HG03432 (cell line): ENCODE measurements around the gene KCNH4.
"Not testable (repeated sequence)": the region's sequence is repeated elsewhere in the genome, so short reads cannot be mapped to it uniquely, and the experiment has no call there.

Source experiments
- ATAC-seq: cut with Tn5 transposase; IDR thresholded peaks from one replicate; pipeline ENCODE4 v1.9.1; 2021; ENCODE audit warnings: mild to moderate bottlenecking, moderate library complexity; ENCODE audit not compliant: unreplicated experiment

KCNH4 gene

GRCh38 chr17:42180922-42181850, at the start of gene KCNH4:
TSS of gene KCNH4 (minus strand) at chr17:42181142. CDS start at chr17:42180945, 197 bp downstream.
- ATAC-seq: peak; percentile 46

GRCh38 chr17:42230225-42230624, 49.3 kb upstream of the KCNH4 start:
- ATAC-seq: no peak

- no peak for ATAC-seq
These were observed 47.1 kb upstream of the KCNH4 start for GRCh38 chr17:42227849-42228700.

GRCh38 chr17:42225646-42226045, 44.7 kb upstream of the KCNH4 start:
- ATAC-seq: no peak

GRCh38 chr17:42224651-42225050, 43.7 kb upstream of the KCNH4 start:
- no peak for ATAC-seq

GRCh38 chr17:42221886-42222745, 41.2 kb upstream of the KCNH4 start:
- ATAC-seq: no peak

- not testable (repeated sequence) for ATAC-seq
These were observed 38.3 kb upstream of the KCNH4 start for GRCh38 chr17:42219280-42219679.

- ATAC-seq: no peak
These were observed 33.2 kb upstream of the KCNH4 start for GRCh38 chr17:42214156-42214555.

- no peak for ATAC-seq
These were observed 31.4 kb upstream of the KCNH4 start for GRCh38 chr17:42212382-42212781.

GRCh38 chr17:42211921-42212341, 31.0 kb upstream of the KCNH4 start:
- ATAC-seq: not testable (repeated sequence)

- ATAC-seq: no peak
These were observed 29.1 kb upstream of the KCNH4 start for GRCh38 chr17:42210046-42210445.

GRCh38 chr17:42206153-42206612, 25.2 kb upstream of the KCNH4 start:
- ATAC-seq: not testable (repeated sequence)

GRCh38 chr17:42203354-42203753, 22.4 kb upstream of the KCNH4 start:
- no peak for ATAC-seq

GRCh38 chr17:42202696-42203095, 21.8 kb upstream of the KCNH4 start:
- no peak for ATAC-seq

GRCh38 chr17:42202159-42202558, 21.2 kb upstream of the KCNH4 start:
- ATAC-seq: no peak

- ATAC-seq: no peak
These were observed 20.5 kb upstream of the KCNH4 start for GRCh38 chr17:42201458-42201772.

GRCh38 chr17:42200706-42201457, 19.9 kb upstream of the KCNH4 start:
- no peak for ATAC-seq

GRCh38 chr17:42199416-42200011, 18.6 kb upstream of the KCNH4 start:
- ATAC-seq: no peak

- ATAC-seq: no peak
These were observed 18.0 kb upstream of the KCNH4 start for GRCh38 chr17:42198897-42199296.
